ENCODE results near the gene USP9X.

DNA sequence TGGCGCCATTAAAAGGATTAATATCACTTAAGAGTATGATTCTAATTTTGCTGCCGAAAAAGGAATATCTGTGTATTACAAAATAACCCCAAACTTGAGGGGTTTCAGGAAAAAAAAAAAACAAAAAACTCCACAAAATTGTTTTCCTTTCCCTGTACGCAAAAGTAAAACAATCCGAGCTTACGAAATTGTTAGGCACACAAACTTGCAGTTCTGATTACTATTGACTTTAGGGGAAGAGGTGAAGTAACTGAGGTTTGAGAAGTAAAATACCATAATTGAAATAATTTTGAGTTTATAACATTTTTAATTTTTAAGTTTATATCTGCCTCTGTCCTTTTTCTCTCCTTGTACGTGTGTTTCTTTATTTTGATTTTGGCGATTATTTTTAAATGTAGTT lies 64.8 kb downstream of the USP9X start:
- TF ChIP-seq, protein P1, sequence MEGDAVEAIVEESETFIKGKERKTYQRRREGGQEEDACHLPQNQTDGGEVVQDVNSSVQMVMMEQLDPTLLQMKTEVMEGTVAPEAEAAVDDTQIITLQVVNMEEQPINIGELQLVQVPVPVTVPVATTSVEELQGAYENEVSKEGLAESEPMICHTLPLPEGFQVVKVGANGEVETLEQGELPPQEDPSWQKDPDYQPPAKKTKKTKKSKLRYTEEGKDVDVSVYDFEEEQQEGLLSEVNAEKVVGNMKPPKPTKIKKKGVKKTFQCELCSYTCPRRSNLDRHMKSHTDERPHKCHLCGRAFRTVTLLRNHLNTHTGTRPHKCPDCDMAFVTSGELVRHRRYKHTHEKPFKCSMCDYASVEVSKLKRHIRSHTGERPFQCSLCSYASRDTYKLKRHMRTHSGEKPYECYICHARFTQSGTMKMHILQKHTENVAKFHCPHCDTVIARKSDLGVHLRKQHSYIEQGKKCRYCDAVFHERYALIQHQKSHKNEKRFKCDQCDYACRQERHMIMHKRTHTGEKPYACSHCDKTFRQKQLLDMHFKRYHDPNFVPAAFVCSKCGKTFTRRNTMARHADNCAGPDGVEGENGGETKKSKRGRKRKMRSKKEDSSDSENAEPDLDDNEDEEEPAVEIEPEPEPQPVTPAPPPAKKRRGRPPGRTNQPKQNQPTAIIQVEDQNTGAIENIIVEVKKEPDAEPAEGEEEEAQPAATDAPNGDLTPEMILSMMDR (IDR thresholded peaks at IDR 0.05), result no peak
- TF ChIP-seq POLR2A (IDR thresholded peaks at IDR 0.05), result no peak
- TF ChIP-seq POLR2AphosphoS5 (IDR thresholded peaks at IDR 0.05), result no peak

All from breast epithelium (tissue), 3 donors.